PC-9 (cell line): ENCODE measurements around the gene SELENBP1. TPM values are rescaled to one million over a fixed set of nuclear protein-coding genes. Genes with fewer than 3 reads are reported as not detected.

Experiments
- BruUV-seq: library from RNA; stranded (reverse); fragments of 400-500 nt; replicated peaks from 2 replicates; lab custom pipeline; 2021; lab: Mats Ljungman, UMichigan
- CTCF ChIA-PET: fragments of 300-600 bp; sonication (Branson Sonifier 250); formaldehyde crosslinking; loops from one replicate; lab custom pipeline; 2022; ENCODE audit warnings: antibody characterized with exemption; lab: Charles Lee
- POLR2A ChIA-PET: fragments of 300-600 bp; sonication (Branson Sonifier 250); formaldehyde crosslinking; loops from one replicate; lab custom pipeline; 2022; ENCODE audit warnings: antibody characterized with exemption; ENCODE audit not compliant: unreplicated experiment; lab: Charles Lee
- DNase-seq, 2 experiments: peaks; one replicate each; pipeline versions ENCODE4 v3.0.0 to v3.0.0-alpha.2; 2015 to 2022; ENCODE audit warnings: mixed read lengths in 1 of 2
- H2AFZ ChIP-seq: fragments of 200-600 bp; sonication (generic); 2 replicates; pipeline ENCODE4 v1.8.1; 2017; ENCODE audit warnings: antibody characterized with exemption
- H3F3A ChIP-seq: fragments of 200-600 bp; sonication (generic); 2 replicates; pipeline ENCODE4 v1.8.1; 2017; ENCODE audit warnings: antibody characterized with exemption, mild to moderate bottlenecking, low read depth; ENCODE audit not compliant: insufficient read depth
- H3K27ac ChIP-seq: fragments of 200-600 bp; sonication (generic); 2 replicates; pipeline ENCODE4 v1.6.1; 2016; ENCODE audit warnings: mixed run types
- H3K27me3 ChIP-seq: fragments of 200-600 bp; sonication (generic); 2 replicates; pipeline ENCODE4 v1.6.1; 2016; ENCODE audit warnings: low read depth, mixed run types; ENCODE audit not compliant: insufficient read depth
- H3K36me3 ChIP-seq: fragments of 200-600 bp; sonication (generic); 2 replicates; pipeline ENCODE4 v1.6.1; 2016; ENCODE audit warnings: low read depth, mixed run types
- H3K4me1 ChIP-seq: fragments of 200-600 bp; sonication (generic); replicated peaks from 2 replicates; pipeline ENCODE4 v1.6.1; 2016; ENCODE audit warnings: mixed run types; ENCODE audit not compliant: insufficient read depth
- H3K4me2 ChIP-seq: fragments of 200-600 bp; sonication (generic); 2 replicates; pipeline ENCODE4 v1.6.1; 2017; ENCODE audit warnings: mixed run types
- H3K4me3 ChIP-seq: fragments of 200-600 bp; sonication (generic); 2 replicates; pipeline ENCODE4 v1.6.1; 2016; ENCODE audit warnings: mixed run types
- H3K79me2 ChIP-seq: fragments of 200-600 bp; sonication (generic); 2 replicates; pipeline ENCODE4 v1.6.1; 2017; ENCODE audit warnings: low read depth, mixed run types
- H3K9me2 ChIP-seq: fragments of 200-600 bp; sonication (generic); 2 replicates; pipeline ENCODE4 v1.8.1; 2017; ENCODE audit warnings: mild to moderate bottlenecking; ENCODE audit not compliant: insufficient read depth
- H3K9me3 ChIP-seq: fragments of 200-600 bp; sonication (generic); 2 replicates; pipeline ENCODE4 v1.8.1; 2016; ENCODE audit warnings: low read depth; ENCODE audit not compliant: insufficient read depth
- H4K20me1 ChIP-seq: fragments of 200-600 bp; sonication (generic); 2 replicates; pipeline ENCODE4 v1.8.1; 2017; ENCODE audit not compliant: insufficient read depth
- EZH2 ChIP-seq: fragments of 200-600 bp; sonication (generic); IDR thresholded peaks from 2 replicates; pipeline ENCODE4 v1.8.0; 2017; ENCODE audit warnings: antibody characterized with exemption, low read depth
- intact Hi-C: fragments of 100-400 bp; cut with micrococcal nuclease; formaldehyde crosslinking; loops from one replicate; pipeline ENCODE4 v1.10.0; 2022; ENCODE audit not compliant: unreplicated experiment
- total RNA-seq: library from RNA; stranded (reverse); gene quantifications from 2 replicates; pipeline ENCODE4 v1.2.3, GENCODE V29; 2021
- TF ChIP-seq, protein P1 (sequence below): fragments of 200-600 bp; sonication (generic); conservative IDR thresholded peaks from 2 replicates; pipeline ENCODE4 v1.6.1; 2017; ENCODE audit warnings: mixed run types, antibody characterized with exemption, mild to moderate bottlenecking, moderate library complexity

Gene SELENBP1
- total RNA-seq, 1 experiment from 2014 or later: 11.3 TPM

DNA sequence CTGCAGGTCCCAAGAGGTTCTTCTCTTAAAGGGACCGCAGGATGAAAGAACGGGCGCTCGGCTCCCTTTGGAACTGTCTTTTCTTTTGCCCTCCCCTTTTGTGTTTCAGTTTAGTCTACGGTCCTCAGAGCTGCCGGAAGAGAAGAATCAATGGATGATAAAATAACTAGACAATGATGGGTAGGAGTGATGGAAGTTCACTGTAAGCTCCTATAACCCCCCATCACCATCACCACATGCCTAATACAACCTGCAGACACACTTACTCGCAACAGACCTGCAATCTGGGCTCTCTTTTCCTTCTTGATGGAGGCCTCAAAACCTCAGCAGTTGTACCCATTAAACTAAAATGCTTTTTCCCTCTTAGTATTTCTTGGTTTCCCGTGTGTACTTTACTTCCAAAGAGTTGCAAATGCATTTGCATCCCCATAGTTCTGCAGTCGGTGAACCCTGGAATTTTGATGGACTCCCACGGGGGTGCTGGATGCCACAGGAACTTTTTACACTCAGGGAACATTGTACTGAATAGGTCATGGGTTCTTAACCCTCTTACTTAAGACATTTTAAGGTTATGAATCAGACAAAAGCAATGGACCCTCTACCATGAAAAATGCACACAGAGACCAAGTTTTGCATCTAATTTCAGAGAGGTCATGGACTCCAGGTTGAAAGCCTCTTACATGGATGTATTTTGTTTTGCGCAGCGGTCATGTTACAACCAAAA is 24.8 kb downstream of the SELENBP1 start:
- BruUV-seq: TSS peak; percentile 57
- no peak for TF ChIP-seq EZH2
- TF ChIP-seq, protein P1, sequence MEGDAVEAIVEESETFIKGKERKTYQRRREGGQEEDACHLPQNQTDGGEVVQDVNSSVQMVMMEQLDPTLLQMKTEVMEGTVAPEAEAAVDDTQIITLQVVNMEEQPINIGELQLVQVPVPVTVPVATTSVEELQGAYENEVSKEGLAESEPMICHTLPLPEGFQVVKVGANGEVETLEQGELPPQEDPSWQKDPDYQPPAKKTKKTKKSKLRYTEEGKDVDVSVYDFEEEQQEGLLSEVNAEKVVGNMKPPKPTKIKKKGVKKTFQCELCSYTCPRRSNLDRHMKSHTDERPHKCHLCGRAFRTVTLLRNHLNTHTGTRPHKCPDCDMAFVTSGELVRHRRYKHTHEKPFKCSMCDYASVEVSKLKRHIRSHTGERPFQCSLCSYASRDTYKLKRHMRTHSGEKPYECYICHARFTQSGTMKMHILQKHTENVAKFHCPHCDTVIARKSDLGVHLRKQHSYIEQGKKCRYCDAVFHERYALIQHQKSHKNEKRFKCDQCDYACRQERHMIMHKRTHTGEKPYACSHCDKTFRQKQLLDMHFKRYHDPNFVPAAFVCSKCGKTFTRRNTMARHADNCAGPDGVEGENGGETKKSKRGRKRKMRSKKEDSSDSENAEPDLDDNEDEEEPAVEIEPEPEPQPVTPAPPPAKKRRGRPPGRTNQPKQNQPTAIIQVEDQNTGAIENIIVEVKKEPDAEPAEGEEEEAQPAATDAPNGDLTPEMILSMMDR: no peak
- H4K20me1 ChIP-seq: no peaks in the 10 kb centered on the region
- H3K9me2 ChIP-seq: no peaks in the 10 kb centered on the region
- DNase-seq: no peak
- peak overlapping the region; percentile 82; the same call in 1 of the 2 replicates for H3K4me3 ChIP-seq
- POLR2A ChIA-PET: interaction anchor here (0.7 kb wide), 1 partner anchor 20 kb away, joined by 6 read pairs; no protein-coding TSS in a partner anchor
- no peaks in the 10 kb centered on the region for H3F3A ChIP-seq
- H3K36me3 ChIP-seq: peaks cover 4% of the 10 kb centered on the region; the same call in 1 of the 2 replicates
- CTCF ChIA-PET: interaction anchor here (0.7 kb wide), 1 partner anchor 412 kb away, joined by 3 read pairs; no protein-coding TSS in a partner anchor
- H3K27ac ChIP-seq: peak overlapping the region; percentile 40
- H3K9me3 ChIP-seq: no peaks in the 10 kb centered on the region; the same call in 1 of the 2 replicates
- peaks cover 8% of the 10 kb centered on the region; the same call in 1 of the 2 replicates for H3K79me2 ChIP-seq
- peaks cover 11% of the 10 kb centered on the region for H3K4me1 ChIP-seq
- peak overlapping the region; percentile 75 for H2AFZ ChIP-seq
- peak overlapping the region; percentile 75 for H3K4me2 ChIP-seq
- no peaks in the 10 kb centered on the region for H3K27me3 ChIP-seq
- intact Hi-C loops: loop anchor here (2.0 kb wide), 1 partner anchor 51 kb away; the partner anchor contains the start of gene PSMB4

DNA sequence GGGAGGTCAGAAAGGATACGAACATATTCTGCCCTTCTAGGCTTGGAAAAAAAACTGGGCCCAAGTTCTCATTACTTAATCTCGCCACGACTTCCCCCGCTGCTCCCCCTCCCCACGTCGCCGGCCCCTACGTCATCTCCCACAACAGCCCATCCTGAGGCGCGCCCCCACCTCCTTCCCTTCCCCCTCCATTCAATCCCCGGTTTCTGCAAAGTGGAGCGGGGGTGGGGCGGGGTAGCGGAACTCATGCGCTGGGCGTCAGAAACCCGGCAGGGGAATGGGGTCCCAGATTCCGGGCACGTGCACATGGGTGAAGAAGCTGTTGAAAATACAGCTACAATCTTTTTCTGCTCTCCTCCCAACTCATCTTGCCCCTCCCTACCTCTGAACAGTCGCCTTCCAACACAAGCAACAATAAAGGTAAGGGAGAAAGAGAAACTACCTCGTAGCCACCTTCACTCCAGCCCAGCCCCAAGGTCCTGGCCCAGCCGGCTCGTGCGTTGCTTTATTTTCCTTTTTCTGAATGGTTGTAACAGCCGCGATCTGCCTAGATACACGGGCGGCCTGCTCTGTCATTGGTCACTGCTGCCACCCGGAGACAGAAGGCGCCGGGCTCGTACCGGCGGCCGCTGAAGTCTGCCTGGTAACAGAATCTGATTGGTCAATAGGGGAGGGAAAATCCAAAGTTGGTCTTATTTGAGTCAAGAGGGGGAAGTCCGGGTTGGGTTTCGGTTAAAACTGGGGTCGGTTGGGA is 25.6 kb downstream of the SELENBP1 start, which contains the start of gene RFX5:
Gene RFX5 (minus strand): TSS at position 484 of the 754 bp plus-strand sequence. CDS start 932 bp downstream, outside the sequence.
- peak within 1 kb of the TSS; percentile 98 for H3K4me2 ChIP-seq
- peaks cover 8% of the 10 kb centered on the region; the same call in 1 of the 2 replicates for H3K79me2 ChIP-seq
- no peaks in the 10 kb centered on the region for H3K9me2 ChIP-seq
- no peaks in the 10 kb centered on the region for H3K27me3 ChIP-seq
- no peaks in the 10 kb centered on the region; the same call in 1 of the 2 replicates for H3K9me3 ChIP-seq
- no peaks in the 10 kb centered on the region for H4K20me1 ChIP-seq
- 0 out of 2 replicates have a peak, but pooled peaks cover under 1% of the 10 kb centered on the region for H3F3A ChIP-seq
- POLR2A ChIA-PET: interaction anchor here (0.7 kb wide), 1 partner anchor 21 kb away, joined by 6 read pairs; no protein-coding TSS in a partner anchor
- intact Hi-C loops: loop anchor here (2.0 kb wide), 1 partner anchor 52 kb away; the partner anchor contains the start of gene PSMB4
- peak within 1 kb of the TSS; percentile 83 for H3K27ac ChIP-seq
- peak within 1 kb of the TSS; percentile 82 for H2AFZ ChIP-seq
- peaks cover 4% of the 10 kb centered on the region; the same call in 1 of the 2 replicates for H3K36me3 ChIP-seq
- CTCF ChIA-PET: no interaction called here
- H3K4me1 ChIP-seq: peaks cover 11% of the 10 kb centered on the region
- H3K4me3 ChIP-seq: peak within 1 kb of the TSS; percentile 82
- no TSS peak for BruUV-seq
- TF ChIP-seq EZH2: no peak
- TF ChIP-seq, protein P1: no peak
- DNase-seq: peak; percentile 93 to 94
